H9 (cell line): ENCODE results near the gene GET3. TPM values are rescaled to one million over a fixed set of nuclear protein-coding genes. Genes with fewer than 3 reads are reported as not detected.

Source experiments
- DNase-seq: peaks from one replicate; pipeline ENCODE4 v3.0.0-alpha.2; 2017
- H2AFZ ChIP-seq: one replicate; pipeline ENCODE4 v1.6.1; 2013; ENCODE audit warnings: mild to moderate bottlenecking, low read length, control low read depth, moderate library complexity
- H2AK5ac ChIP-seq: 2 replicates; pipeline ENCODE4 v1.6.1; 2013; ENCODE audit warnings: low read length, control low read depth, mixed read lengths; ENCODE audit not compliant: insufficient read length
- H2BK120ac ChIP-seq: one replicate; pipeline ENCODE4 v1.6.1; 2013; ENCODE audit warnings: low read depth, mild to moderate bottlenecking, low read length, control low read depth, inconsistent platforms; ENCODE audit not compliant: poor library complexity, severe bottlenecking
- H2BK12ac ChIP-seq: 2 replicates; pipeline ENCODE4 v1.6.1; 2013; ENCODE audit warnings: low read length, control low read depth, mixed read lengths, low read depth; ENCODE audit not compliant: insufficient read length
- H2BK15ac ChIP-seq: 2 replicates; pipeline ENCODE4 v1.6.1; 2013; ENCODE audit warnings: low read depth, low read length, control low read depth
- H2BK20ac ChIP-seq: one replicate; pipeline ENCODE4 v1.6.1; 2013; ENCODE audit warnings: low read depth, mild to moderate bottlenecking, low read length, control low read depth, inconsistent platforms; ENCODE audit not compliant: poor library complexity, severe bottlenecking
- H2BK5ac ChIP-seq: 2 replicates; pipeline ENCODE4 v1.6.1; 2013; ENCODE audit warnings: low read length, control low read depth, mixed read lengths; ENCODE audit not compliant: insufficient read length
- H3K14ac ChIP-seq: 2 replicates; pipeline ENCODE4 v1.6.1; 2013; ENCODE audit warnings: low read length, control low read depth; ENCODE audit not compliant: insufficient read depth
- H3K18ac ChIP-seq: 2 replicates; pipeline ENCODE4 v1.6.1; 2013; ENCODE audit warnings: low read depth, mild to moderate bottlenecking, mixed read lengths, low read length, control low read depth; ENCODE audit not compliant: insufficient read length
- H3K23ac ChIP-seq: 2 replicates; pipeline ENCODE4 v1.6.1; 2013; ENCODE audit warnings: low read length, control low read depth, mixed read lengths, low read depth; ENCODE audit not compliant: insufficient read length
- H3K23me2 ChIP-seq: 2 replicates; pipeline ENCODE4 v1.6.1; 2013; ENCODE audit warnings: low read depth, mild to moderate bottlenecking, mixed read lengths, low read length, control low read depth; ENCODE audit not compliant: insufficient read length, poor library complexity, severe bottlenecking
- H3K27ac ChIP-seq: 2 replicates; pipeline ENCODE4 v1.5.1; 2013; ENCODE audit warnings: low read length, control low read depth, mixed read lengths, low read depth; ENCODE audit not compliant: insufficient read length
- H3K27me3 ChIP-seq: 2 replicates; pipeline ENCODE4 v1.6.1; 2013; ENCODE audit warnings: low read length, control low read depth, inconsistent platforms; ENCODE audit not compliant: insufficient read depth
- H3K4ac ChIP-seq: 2 replicates; pipeline ENCODE4 v1.6.1; 2013; ENCODE audit warnings: low read depth, mild to moderate bottlenecking, control low read depth, inconsistent platforms, low read length, moderate library complexity
- H3K4me1 ChIP-seq: 2 replicates; pipeline ENCODE4 v1.6.1; 2013; ENCODE audit warnings: low read length, control low read depth, inconsistent platforms; ENCODE audit not compliant: insufficient read depth
- H3K4me2 ChIP-seq: 2 replicates; pipeline ENCODE4 v1.6.1; 2013; ENCODE audit warnings: low read length, control low read depth, mixed read lengths; ENCODE audit not compliant: insufficient read length, insufficient read depth
- H3K56ac ChIP-seq: 2 replicates; pipeline ENCODE4 v1.6.1; 2013; ENCODE audit warnings: low read depth, mild to moderate bottlenecking, mixed read lengths, low read length, control low read depth; ENCODE audit not compliant: insufficient read length
- H3K79me1 ChIP-seq: 2 replicates; pipeline ENCODE4 v1.6.1; 2013; ENCODE audit warnings: low read depth, mild to moderate bottlenecking, moderate library complexity, low read length, control low read depth, inconsistent platforms; ENCODE audit not compliant: insufficient read depth, poor library complexity, severe bottlenecking
- H3K79me2 ChIP-seq: 2 replicates; pipeline ENCODE4 v1.6.1; 2013; ENCODE audit warnings: low read length, control low read depth, inconsistent platforms; ENCODE audit not compliant: insufficient read depth
- H3K9ac ChIP-seq: 2 replicates; pipeline ENCODE4 v1.6.1; 2013; ENCODE audit warnings: low read length, control low read depth, mixed read lengths; ENCODE audit not compliant: insufficient read length; ENCODE audit errors: extremely low read depth
- H3K9me3 ChIP-seq: one replicate; pipeline ENCODE4 v1.6.1; 2013; ENCODE audit warnings: low read depth, low read length, inconsistent platforms; ENCODE audit not compliant: control insufficient read depth
- H3T11ph ChIP-seq: one replicate; pipeline ENCODE4 v1.6.1; 2013; ENCODE audit warnings: mild to moderate bottlenecking, low read length, control low read depth, inconsistent platforms
- H4K20me1 ChIP-seq: one replicate; pipeline ENCODE4 v1.6.1; 2013; ENCODE audit not compliant: control insufficient read depth, insufficient read length, insufficient read depth
- H4K5ac ChIP-seq: 2 replicates; pipeline ENCODE4 v1.6.1; 2013; ENCODE audit warnings: low read depth, mild to moderate bottlenecking, mixed read lengths, low read length, control low read depth; ENCODE audit not compliant: insufficient read length
- H4K8ac ChIP-seq: replicated peaks from 2 replicates; pipeline ENCODE4 v1.6.1; 2013; ENCODE audit warnings: low read length, control low read depth, mixed read lengths, low read depth; ENCODE audit not compliant: insufficient read length
- H4K91ac ChIP-seq: 2 replicates; pipeline ENCODE4 v1.6.1; 2013; ENCODE audit warnings: low read depth, mild to moderate bottlenecking, moderate library complexity, mixed read lengths, low read length, control low read depth; ENCODE audit not compliant: insufficient read length
- H3K27ac Mint-ChIP-seq, 3 experiments: 2 replicates in 2 of 3; 3 replicates in 1 of 3; pipeline ENCODE4 v1.8.0; 2020 to 2021; ENCODE audit warnings: mixed read lengths in 3 of 3, mild to moderate bottlenecking in 1 of 3, moderate library complexity in 1 of 3
- H3K27me3 Mint-ChIP-seq: 2 replicates; pipeline ENCODE4 v1.8.0; 2021; ENCODE audit warnings: low read depth, mild to moderate bottlenecking, moderate library complexity, mixed read lengths
- H3K36me3 Mint-ChIP-seq, 3 experiments: 2 replicates in 2 of 3; 3 replicates in 1 of 3; pipeline ENCODE4 v1.8.0; 2020 to 2021; ENCODE audit warnings: low read depth in 3 of 3, mixed read lengths in 3 of 3; ENCODE audit not compliant: insufficient read depth in 1 of 3
- H3K4me1 Mint-ChIP-seq, 2 experiments: 2 replicates each; pipeline ENCODE4 v1.8.0; 2020; ENCODE audit warnings: mixed read lengths in 2 of 2
- H3K4me3 Mint-ChIP-seq, 2 experiments: 2 replicates in 1 of 2; 3 replicates in 1 of 2; pipeline ENCODE4 v1.8.0; 2020 to 2021; ENCODE audit warnings: mild to moderate bottlenecking in 2 of 2, mixed read lengths in 2 of 2, moderate library complexity in 1 of 2
- H3K9me3 Mint-ChIP-seq, 2 experiments: 2 replicates in 1 of 2; 3 replicates in 1 of 2; pipeline ENCODE4 v1.8.0; 2020; ENCODE audit warnings: mild to moderate bottlenecking in 2 of 2, mixed read lengths in 2 of 2, moderate library complexity in 1 of 2
- WGBS: extraction: QIAGEN DNeasy Blood & Tissue Kit; methylation state at CpG from one replicate; pipeline ENCODE4 v1.1.7; 2013; ENCODE audit warnings: missing lambda C conversion rate, low lambda C conversion rate, mixed read lengths; ENCODE audit not compliant: insufficient read length; ENCODE audit errors: extremely low coverage; 5-methylcytosine and 5-hydroxymethylcytosine counted together
- total RNA-seq: library from RNA; stranded (reverse); gene quantifications from 2 replicates; pipeline ENCODE4 v1.2.1, GENCODE V29; 2021
- TF ChIP-seq, protein P1 (sequence below): fragments of 200-600 bp; sonication (generic); conservative IDR thresholded peaks from 3 replicates; pipeline ENCODE4 v1.8.0; 2021; ENCODE audit warnings: antibody characterized with exemption, mild to moderate bottlenecking

The GET3 gene
- total RNA-seq, 1 experiment from 2014 or later, result 81.6 TPM

DNA sequence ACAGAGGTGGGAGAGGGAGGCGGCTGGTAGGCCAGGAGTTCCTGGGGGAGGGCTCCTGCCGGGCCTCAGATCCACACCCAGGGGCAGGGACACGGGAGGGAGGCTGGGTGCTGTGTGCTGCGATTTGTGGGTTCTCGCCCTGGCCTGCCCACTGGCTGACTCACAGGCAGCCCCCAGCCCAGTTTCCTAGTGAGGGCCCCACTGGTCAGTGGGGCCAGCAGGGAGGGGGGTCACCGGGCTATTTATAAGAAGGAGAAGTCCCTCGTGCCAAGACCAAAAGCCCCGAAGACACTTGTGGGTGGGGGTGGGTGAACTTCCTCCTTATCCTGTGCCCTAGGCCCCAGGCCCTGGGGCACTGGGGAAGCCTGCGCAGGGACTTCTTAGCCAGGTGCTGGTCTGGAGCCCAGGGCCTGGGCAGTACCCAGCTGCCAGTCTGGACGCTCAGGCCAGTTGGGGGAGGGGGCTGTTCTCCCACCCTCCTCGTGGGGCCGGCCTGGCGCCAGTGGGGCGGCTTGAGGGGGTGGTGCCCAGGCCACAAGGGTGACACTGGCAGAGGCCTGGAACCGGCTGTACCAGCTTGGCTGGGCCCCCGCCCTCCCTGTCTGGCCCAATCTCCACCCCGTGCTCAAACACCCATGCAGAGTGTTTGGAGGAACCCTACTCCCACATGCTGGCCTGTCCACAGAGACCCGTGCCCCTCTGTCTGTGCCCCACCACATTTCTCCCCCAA, 49.0 kb downstream of the GET3 start:
- Histone ChIP-seq H4K8ac (no peak overlapping the region), H3K9ac (no peak overlapping the region), H3K23ac (no peak overlapping the region), H2AFZ (no peak overlapping the region), H3K27ac (no peak overlapping the region), H3K27me3 (no peaks in the 10 kb centered on the region; the same call in 1 of the 2 replicates), H2AK5ac (no peak overlapping the region), H2BK120ac (no peak overlapping the region), H3T11ph (no peak overlapping the region), H3K4me1 (peaks cover 6% of the 10 kb centered on the region), H2BK5ac (no peak overlapping the region), H3K79me1 (no peaks in the 10 kb centered on the region), H3K79me2 (no peaks in the 10 kb centered on the region), H3K23me2 (peaks cover 27% of the 10 kb centered on the region), H4K5ac (no peak overlapping the region), H2BK12ac (no peak overlapping the region), H3K18ac (no peak overlapping the region), H4K20me1 (no peaks in the 10 kb centered on the region), H4K91ac (no peak overlapping the region), H3K4me2 (no peak overlapping the region), H3K56ac (no peak overlapping the region), H3K4ac (no peak overlapping the region), H3K14ac (no peak overlapping the region; the same call in 1 of the 2 replicates), H2BK20ac (no peak overlapping the region), H2BK15ac (no peak overlapping the region), H3K9me3 (no peaks in the 10 kb centered on the region)
- Mint-ChIP-seq H3K36me3 (no peaks in the 10 kb centered on the region), H3K27me3 (peaks cover 6% of the 10 kb centered on the region), H3K4me1 (peaks cover 28 to 32% of the 10 kb centered on the region in 2 experiments), H3K4me3 (no peak overlapping the region), H3K9me3 (no peaks in the 10 kb centered on the region), H3K27ac (no peak overlapping the region)
- no peak for DNase-seq
- TF ChIP-seq, protein P1, sequence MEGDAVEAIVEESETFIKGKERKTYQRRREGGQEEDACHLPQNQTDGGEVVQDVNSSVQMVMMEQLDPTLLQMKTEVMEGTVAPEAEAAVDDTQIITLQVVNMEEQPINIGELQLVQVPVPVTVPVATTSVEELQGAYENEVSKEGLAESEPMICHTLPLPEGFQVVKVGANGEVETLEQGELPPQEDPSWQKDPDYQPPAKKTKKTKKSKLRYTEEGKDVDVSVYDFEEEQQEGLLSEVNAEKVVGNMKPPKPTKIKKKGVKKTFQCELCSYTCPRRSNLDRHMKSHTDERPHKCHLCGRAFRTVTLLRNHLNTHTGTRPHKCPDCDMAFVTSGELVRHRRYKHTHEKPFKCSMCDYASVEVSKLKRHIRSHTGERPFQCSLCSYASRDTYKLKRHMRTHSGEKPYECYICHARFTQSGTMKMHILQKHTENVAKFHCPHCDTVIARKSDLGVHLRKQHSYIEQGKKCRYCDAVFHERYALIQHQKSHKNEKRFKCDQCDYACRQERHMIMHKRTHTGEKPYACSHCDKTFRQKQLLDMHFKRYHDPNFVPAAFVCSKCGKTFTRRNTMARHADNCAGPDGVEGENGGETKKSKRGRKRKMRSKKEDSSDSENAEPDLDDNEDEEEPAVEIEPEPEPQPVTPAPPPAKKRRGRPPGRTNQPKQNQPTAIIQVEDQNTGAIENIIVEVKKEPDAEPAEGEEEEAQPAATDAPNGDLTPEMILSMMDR, result no peak
- no CpG with 5 or more reads among the region's 18 CpGs for WGBS
